Subcutaneous abdominal adipose tissue (tissue), 5 donors: ENCODE data around the gene OR10H4.
"Not testable (repeated sequence)": the region's sequence is repeated elsewhere in the genome, so short reads cannot be mapped to it uniquely, and the experiment has no call there.

Experiments
- H3K27ac ChIP-seq: one replicate; pipeline ENCODE4 v1.7.0; 2013; ENCODE audit warnings: low read depth, mild to moderate bottlenecking, inconsistent platforms, low read length, moderate library complexity
- H3K27me3 ChIP-seq, 5 donors: one replicate each; pipeline ENCODE4 v1.7.0; 2013; ENCODE audit warnings: low read length in 5 of 5, inconsistent platforms in 1 of 5; ENCODE audit not compliant: control insufficient read depth in 5 of 5, insufficient read depth in 4 of 5
- H3K36me3 ChIP-seq, 5 donors: one replicate each; pipeline ENCODE4 v1.7.0; 2013; ENCODE audit warnings: low read length in 5 of 5; ENCODE audit not compliant: control insufficient read depth in 5 of 5, insufficient read depth in 5 of 5
- H3K4me1 ChIP-seq, 5 donors: one replicate each; pipeline ENCODE4 v1.7.0; 2013; ENCODE audit warnings: low read length in 5 of 5, mild to moderate bottlenecking in 3 of 5, moderate library complexity in 1 of 5; ENCODE audit not compliant: control insufficient read depth in 5 of 5, insufficient read depth in 5 of 5
- H3K4me3 ChIP-seq, 5 donors: one replicate each; pipeline ENCODE4 v1.7.0; 2013; ENCODE audit warnings: low read length in 5 of 5, low read depth in 1 of 5
- H3K9ac ChIP-seq, 5 donors: one replicate each; pipeline ENCODE4 v1.7.0; 2013; ENCODE audit warnings: low read length in 5 of 5, mild to moderate bottlenecking in 4 of 5, moderate library complexity in 3 of 5
- H3K9me3 ChIP-seq, 5 donors: one replicate each; pipeline ENCODE4 v1.7.0; 2013; ENCODE audit warnings: low read length in 5 of 5; ENCODE audit not compliant: control insufficient read depth in 5 of 5
- donor health status: healthy.
- donor health status: healthy.
- donor health status: healthy.
- donor health status: healthy.
- donor health status: healthy.

OR10H4 gene

GRCh38 chr19:15915109-15915508 is 33.7 kb upstream of the OR10H4 start:
- H3K9ac ChIP-seq = no peak overlapping the region
- no peaks in the 10 kb centered on the region for H3K4me1 ChIP-seq
- H3K27ac ChIP-seq = no peak overlapping the region
- no peaks in the 10 kb centered on the region for H3K36me3 ChIP-seq
- no peak overlapping the region for H3K4me3 ChIP-seq
- peaks cover 7 to 22% (median 16%) of the 10 kb centered on the region in 5 donors for H3K27me3 ChIP-seq
- H3K9me3 ChIP-seq = peaks cover 0 to 17% (median 11%) of the 10 kb centered on the region in 5 donors

GRCh38 chr19:15919243-15919642 is 29.6 kb upstream of the OR10H4 start:
- no peak overlapping the region for H3K4me3 ChIP-seq
- peaks cover 0 to 14% (median 7%) of the 10 kb centered on the region in 5 donors for H3K9me3 ChIP-seq
- H3K27ac ChIP-seq = no peak overlapping the region
- H3K9ac ChIP-seq = no peak overlapping the region
- peaks cover 0 to 13% (median 3%) of the 10 kb centered on the region in 5 donors for H3K27me3 ChIP-seq
- no peaks in the 10 kb centered on the region for H3K36me3 ChIP-seq
- H3K4me1 ChIP-seq = no peaks in the 10 kb centered on the region

GRCh38 chr19:15922021-15922420 is 26.8 kb upstream of the OR10H4 start:
- H3K4me1 ChIP-seq = no peaks in the 10 kb centered on the region
- peaks cover under 1 to 18% (median 6%) of the 10 kb centered on the region in 5 donors for H3K27me3 ChIP-seq
- peaks cover 0 to 3% (median 0%) of the 10 kb centered on the region in 5 donors for H3K9me3 ChIP-seq
- no peak overlapping the region for H3K4me3 ChIP-seq
- H3K27ac ChIP-seq = no peak overlapping the region
- no peaks in the 10 kb centered on the region for H3K36me3 ChIP-seq
- no peak overlapping the region for H3K9ac ChIP-seq

GRCh38 chr19:15923702-15924101 is 25.1 kb upstream of the OR10H4 start:
- Histone ChIP-seq H3K36me3 (no peaks in the 10 kb centered on the region), H3K27ac (no peak overlapping the region), H3K4me1 (no peaks in the 10 kb centered on the region), H3K27me3 (peaks cover 10 to 23% (median 16%) of the 10 kb centered on the region in 5 donors), H3K9me3 (peaks cover 0 to 4% (median 0%) of the 10 kb centered on the region in 5 donors), H3K9ac (no peak overlapping the region), H3K4me3 (no peak overlapping the region)

- no peak overlapping the region for H3K4me3 ChIP-seq
- no peak overlapping the region for H3K27ac ChIP-seq
- no peaks in the 10 kb centered on the region for H3K4me1 ChIP-seq
- no peak overlapping the region for H3K9ac ChIP-seq
- peaks cover 14 to 45% (median 37%) of the 10 kb centered on the region in 5 donors for H3K27me3 ChIP-seq
- no peaks in the 10 kb centered on the region for H3K36me3 ChIP-seq
- peaks cover 0 to 7% (median 0%) of the 10 kb centered on the region in 5 donors for H3K9me3 ChIP-seq
Measured at GRCh38 chr19:15926484-15926883, 22.3 kb upstream of the OR10H4 start.

GRCh38 chr19:15928321-15928720 is 20.5 kb upstream of the OR10H4 start:
- no peak overlapping the region for H3K9ac ChIP-seq
- H3K4me3 ChIP-seq = no peak overlapping the region
- no peaks in the 10 kb centered on the region for H3K4me1 ChIP-seq
- peaks cover 14 to 43% (median 37%) of the 10 kb centered on the region in 5 donors for H3K27me3 ChIP-seq
- peaks cover 0 to 7% (median 0%) of the 10 kb centered on the region in 5 donors for H3K9me3 ChIP-seq
- no peak overlapping the region for H3K27ac ChIP-seq
- no peaks in the 10 kb centered on the region for H3K36me3 ChIP-seq

GRCh38 chr19:15933761-15934331 is 15.0 kb upstream of the OR10H4 start:
- Histone ChIP-seq H3K4me1 (peaks cover 0 to 11% (median 7%) of the 10 kb centered on the region in 5 donors), H3K9me3 (peaks cover 0 to 12% (median 9%) of the 10 kb centered on the region in 5 donors), H3K27me3 (peaks cover 4 to 50% (median 34%) of the 10 kb centered on the region in 5 donors)
- H3K4me3 ChIP-seq, H3K9ac ChIP-seq, H3K27ac ChIP-seq, H3K36me3 ChIP-seq: not testable (repeated sequence)

GRCh38 chr19:15934332-15935078 is 14.3 kb upstream of the OR10H4 start, which contains the start of gene CYP4F11:
TSS of gene CYP4F11 (minus strand) at chr19:15934529. CDS start at chr19:15934408, 121 bp downstream.
- Histone ChIP-seq H3K9me3 (peaks cover 0 to 12% (median 9%) of the 10 kb centered on the region in 5 donors), H3K36me3 (no peaks in the 10 kb centered on the region), H3K27me3 (peaks cover 4 to 44% (median 30%) of the 10 kb centered on the region in 5 donors), H3K9ac (no peak within 1 kb of the TSS), H3K27ac (no peak within 1 kb of the TSS), H3K4me3 (no peak within 1 kb of the TSS), H3K4me1 (peaks cover 0 to 11% (median 7%) of the 10 kb centered on the region in 5 donors)

GRCh38 chr19:15935167-15935702 is 13.6 kb upstream of the OR10H4 start:
- no peaks in the 10 kb centered on the region for H3K36me3 ChIP-seq
- no peak overlapping the region for H3K9ac ChIP-seq
- no peak overlapping the region for H3K27ac ChIP-seq
- peaks cover 0 to 11% (median 7%) of the 10 kb centered on the region in 5 donors for H3K4me1 ChIP-seq
- peaks cover 0 to 12% (median 9%) of the 10 kb centered on the region in 5 donors for H3K9me3 ChIP-seq
- no peak overlapping the region for H3K4me3 ChIP-seq
- H3K27me3 ChIP-seq = peaks cover 4 to 42% (median 25%) of the 10 kb centered on the region in 5 donors

- H3K27me3 ChIP-seq = peaks cover 2 to 35% (median 22%) of the 10 kb centered on the region in 5 donors
Measured at GRCh38 chr19:15936173-15936572, 12.6 kb upstream of the OR10H4 start.

More at GRCh38 chr19:15936173-15936572, 12.6 kb upstream of the OR10H4 start:
- H3K36me3 ChIP-seq = no peaks in the 10 kb centered on the region
- peaks cover 0 to 11% (median 7%) of the 10 kb centered on the region in 5 donors for H3K4me1 ChIP-seq
- no peak overlapping the region for H3K4me3 ChIP-seq
- no peak overlapping the region for H3K9ac ChIP-seq
- peaks cover 0 to 12% (median 7%) of the 10 kb centered on the region in 5 donors for H3K9me3 ChIP-seq
- H3K27ac ChIP-seq = no peak overlapping the region
